Activated T-cell treated with anti-CD3 and anti-CD28 coated beads, Interleukin-2, amount 50 U/mL, for 1 hour (primary cell): ENCODE results near the gene STK39.

Experiments used
- DNase-seq: peaks from one replicate; pipeline ENCODE4 v3.0.0-alpha.2; 2020

STK39 gene

DNA sequence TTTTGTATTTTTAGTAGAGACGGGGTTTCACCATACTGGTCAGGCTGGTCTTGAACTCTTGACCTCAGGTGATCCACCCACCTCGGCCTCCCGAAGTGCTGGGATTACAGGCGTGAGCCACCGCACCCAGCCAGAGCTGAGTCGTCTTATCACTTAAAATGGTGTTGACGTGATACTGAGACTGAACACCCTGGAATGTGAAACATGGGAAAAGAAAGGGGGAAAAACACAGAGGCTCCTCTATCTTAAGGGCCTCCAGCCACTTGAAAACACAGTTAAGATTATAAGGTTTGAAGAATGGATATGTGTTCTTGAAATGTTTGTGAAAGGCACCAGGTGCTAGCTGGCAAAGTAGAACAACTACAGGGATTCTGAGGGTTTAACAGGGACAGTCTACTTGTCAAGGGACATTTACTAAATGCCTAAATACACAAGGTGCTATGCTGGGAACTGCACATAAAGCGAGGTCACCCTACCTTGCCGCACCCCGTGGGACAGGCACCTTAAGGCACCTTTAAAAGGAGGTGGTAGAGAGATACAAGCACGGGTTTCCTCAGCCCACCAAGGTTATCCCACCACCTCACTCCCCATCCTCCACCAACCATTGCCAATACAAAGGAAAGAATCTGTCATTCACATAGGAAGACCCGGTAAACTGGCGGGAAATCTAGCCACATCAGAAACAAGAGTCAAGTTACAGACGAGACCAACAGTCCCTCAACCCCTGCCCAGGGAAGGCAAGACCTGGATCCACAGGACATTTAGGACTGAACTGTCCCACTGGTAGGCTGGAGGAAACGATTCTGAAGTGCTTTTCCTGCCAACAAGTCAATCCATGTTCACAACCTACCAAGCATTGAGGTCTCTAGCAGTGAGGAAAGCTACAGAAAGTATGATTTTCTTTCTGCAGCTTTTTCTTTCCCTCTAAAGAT is 43.4 kb downstream of the STK39 start:
- no peak for DNase-seq

DNA sequence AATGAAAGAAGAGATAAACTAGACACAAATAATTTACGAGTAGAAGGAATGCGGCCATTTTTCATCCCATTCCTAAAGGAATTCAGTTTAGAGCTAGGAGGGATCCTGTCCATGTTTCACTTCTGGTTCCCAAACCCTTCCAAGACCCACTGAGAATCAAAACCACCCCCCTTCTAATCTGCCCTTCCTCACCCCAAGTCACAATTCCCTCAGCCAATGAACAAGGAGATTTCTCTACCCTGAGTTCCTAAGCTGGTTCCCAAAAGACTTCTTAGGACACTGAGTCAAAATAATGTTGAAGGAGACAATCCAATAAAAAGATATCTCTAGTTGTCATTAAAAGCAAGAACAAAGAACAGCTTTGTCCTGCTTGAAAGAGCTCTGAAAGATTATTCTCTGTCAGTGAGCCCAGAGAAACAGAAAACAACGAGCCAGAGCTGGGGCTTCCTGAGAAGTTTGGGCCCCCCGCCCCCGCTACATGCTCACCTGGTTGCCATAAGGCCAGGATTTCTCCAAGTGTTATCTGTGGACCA is 45.7 kb downstream of the STK39 start:
- no peak for DNase-seq

DNA sequence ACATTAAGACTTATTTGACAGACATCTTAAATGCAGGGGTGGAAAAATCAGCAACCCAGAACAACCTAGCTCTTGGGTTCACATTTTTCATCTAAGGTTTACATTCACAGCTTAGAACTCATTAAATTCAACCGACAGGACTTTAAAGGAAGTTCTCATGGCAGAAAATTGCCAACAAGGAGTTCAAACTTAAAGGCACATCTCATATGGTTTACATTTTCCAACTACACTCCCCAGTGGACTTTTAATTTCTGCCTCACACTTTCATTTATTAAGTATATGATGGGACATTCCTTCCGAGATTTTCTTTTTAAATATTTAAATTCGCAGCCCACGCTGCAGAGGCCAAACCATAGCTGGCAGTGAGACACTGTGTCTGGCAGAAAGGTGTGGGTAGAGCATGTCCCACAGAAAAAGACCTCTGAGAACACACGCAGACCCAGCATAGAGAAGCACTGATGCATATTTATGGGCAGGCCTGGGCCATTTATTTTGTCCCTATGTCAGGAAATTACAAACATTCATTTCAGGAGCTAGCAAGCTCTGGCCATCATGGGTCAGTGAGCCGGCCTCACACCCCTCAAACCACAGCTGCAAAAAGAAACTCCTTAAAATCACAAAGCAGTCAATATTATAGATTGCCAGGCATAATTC is 46.3 kb downstream of the STK39 start:
- no peak for DNase-seq

GRCh38 chr2:168198476-168199207 is 48.8 kb downstream of the STK39 start:
- no peak for DNase-seq

- DNase-seq = no peak
These were observed 50.6 kb downstream of the STK39 start for GRCh38 chr2:168196764-168197180.

- no peak for DNase-seq
These were observed 52.4 kb downstream of the STK39 start for GRCh38 chr2:168194784-168195522.

GRCh38 chr2:168192839-168193616 is 54.4 kb downstream of the STK39 start:
- no peak for DNase-seq

- no peak for DNase-seq
These were observed 55.2 kb downstream of the STK39 start for GRCh38 chr2:168191955-168192785.

GRCh38 chr2:168190590-168191336 is 56.6 kb downstream of the STK39 start:
- DNase-seq = no peak

DNA sequence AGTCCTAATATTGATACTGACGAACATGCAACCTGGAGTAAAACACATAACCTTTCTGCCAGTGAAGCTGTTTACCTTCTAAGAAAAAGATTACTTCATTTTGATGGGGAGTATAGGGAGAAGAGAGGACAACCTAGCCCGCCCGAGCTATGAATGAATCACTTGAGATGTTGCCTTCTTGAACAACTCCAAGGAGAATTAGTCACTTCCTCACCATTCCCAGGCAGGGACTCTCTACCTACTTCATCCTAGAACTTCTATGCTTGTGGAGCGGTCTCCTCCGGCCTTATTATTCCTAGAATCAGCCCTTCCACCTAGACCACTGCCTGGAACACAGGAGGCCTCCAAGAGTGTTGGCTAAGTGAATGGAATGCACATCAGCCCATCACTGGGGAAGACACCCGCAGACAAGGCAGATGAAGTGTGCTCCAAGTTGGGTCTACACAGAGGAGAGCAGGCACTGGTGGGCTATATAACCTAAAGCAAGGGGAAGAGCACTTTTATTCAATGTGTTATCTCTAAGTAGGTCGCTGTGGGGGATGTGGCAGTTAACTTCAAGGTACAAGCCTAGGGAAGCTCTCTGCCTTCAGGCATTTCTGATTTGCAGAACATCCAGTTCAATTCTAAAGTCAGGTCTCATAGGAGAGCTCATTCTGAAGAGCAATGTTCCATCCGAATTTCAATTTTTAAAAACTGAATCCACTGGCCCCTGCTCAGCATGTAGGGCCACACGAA is 57.4 kb downstream of the STK39 start:
- no peak for DNase-seq

DNA sequence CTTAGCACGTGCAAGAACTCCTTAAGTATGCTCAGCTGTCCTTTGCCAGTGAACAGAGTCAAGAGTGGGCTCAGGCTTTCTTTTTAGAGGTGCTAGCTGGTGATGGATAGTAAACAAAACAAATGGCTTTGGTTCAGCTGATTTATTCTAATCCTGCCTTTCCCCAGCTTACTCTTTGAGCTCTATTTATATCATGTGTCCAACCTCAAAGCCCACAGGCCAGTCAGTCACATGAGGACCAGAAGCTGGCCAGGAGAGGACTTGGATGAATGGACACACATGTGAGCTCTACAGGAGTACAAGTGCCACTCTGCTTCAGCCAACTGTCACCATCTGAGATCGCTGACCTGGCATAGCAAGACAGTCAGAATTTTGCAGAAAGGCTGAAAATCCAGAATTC is 59.4 kb downstream of the STK39 start:
- DNase-seq = no peak

DNA sequence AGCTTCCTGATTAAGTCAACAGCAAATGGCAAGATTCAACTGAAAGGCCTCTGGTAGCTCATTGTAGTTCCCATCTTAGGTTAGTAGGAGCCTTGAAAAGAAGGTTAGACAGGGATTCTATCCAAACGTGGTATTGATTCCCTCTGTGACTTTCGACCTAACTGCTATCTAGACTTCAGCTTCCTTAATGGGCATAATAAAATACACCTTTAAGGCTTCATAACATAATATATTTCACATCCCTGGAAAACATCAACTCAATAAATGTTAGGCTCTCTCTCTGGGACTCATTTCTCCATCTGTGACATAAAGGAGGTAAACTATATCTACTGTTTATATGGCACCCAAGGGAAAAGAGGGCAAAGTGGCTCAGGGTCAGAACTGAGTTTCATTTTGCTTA is 60.9 kb downstream of the STK39 start:
- no peak for DNase-seq

DNA sequence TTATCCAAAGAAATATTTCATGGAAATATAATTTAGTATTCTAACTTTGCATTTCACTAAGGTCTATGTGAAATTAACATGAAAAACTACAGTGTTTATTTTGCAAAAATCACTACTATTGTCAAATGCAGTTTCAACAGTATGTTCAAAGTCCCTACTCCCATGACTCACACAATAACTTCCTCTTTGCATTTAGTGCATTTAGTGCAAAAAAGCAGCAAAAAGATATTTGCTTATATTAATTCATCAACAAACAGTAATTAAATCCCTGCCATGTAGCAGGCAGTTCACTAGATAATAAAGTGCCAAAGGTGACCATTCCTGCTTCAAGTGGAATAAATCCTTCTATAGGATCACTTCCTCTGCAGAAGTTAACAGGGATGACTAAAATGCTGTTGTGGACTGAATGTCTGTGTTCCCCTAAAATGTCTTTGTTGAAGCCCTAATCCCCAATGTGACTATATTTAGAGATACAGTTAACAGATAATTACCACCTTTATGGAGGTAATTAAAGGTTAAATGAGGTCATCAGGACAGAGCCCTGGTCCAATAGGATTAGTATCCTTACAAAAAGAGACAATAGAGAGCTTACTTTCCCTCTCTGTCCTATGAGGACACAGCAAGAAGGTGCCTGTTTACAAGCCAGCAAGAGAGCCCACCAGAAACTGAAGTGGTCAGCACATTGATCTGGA is 61.7 kb downstream of the STK39 start:
- DNase-seq = no peak

DNA sequence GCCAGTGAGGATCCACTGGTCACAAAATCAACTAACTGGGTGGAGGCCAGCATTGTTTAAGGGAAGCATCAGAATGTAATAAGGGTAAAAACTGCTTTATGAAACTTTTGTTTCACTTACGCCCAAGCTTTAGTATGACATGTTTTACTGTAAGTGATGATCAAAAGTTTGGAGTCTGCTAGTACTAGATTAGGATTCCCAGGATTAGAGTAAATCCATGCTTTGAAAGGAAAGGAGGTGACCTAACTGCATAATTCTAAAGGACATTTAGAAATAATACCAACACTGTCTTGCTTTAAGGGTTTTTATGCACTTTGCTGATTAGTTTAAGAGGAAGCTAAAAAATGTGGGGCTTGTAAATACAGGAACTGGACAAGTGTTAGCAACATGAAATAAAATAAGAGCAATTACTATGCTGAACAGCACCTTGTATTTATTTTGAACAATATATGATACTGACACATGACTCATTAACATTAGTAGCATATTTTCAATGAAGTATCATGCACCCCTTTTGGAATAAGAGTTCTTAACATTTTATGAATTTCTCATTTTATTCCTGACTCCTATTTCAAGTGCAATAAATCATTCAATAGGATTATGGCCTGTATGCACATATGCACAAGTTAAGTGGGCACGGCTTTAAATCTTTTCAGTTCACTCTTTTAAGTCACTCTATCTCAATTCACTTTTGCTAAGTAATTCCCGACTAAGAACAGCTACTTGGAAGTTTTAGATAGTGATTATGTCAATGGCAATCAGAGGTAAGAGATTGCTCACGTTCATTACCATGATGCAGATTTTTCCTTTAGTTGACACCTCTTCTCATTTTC is 62.5 kb downstream of the STK39 start:
- no peak for DNase-seq

DNA sequence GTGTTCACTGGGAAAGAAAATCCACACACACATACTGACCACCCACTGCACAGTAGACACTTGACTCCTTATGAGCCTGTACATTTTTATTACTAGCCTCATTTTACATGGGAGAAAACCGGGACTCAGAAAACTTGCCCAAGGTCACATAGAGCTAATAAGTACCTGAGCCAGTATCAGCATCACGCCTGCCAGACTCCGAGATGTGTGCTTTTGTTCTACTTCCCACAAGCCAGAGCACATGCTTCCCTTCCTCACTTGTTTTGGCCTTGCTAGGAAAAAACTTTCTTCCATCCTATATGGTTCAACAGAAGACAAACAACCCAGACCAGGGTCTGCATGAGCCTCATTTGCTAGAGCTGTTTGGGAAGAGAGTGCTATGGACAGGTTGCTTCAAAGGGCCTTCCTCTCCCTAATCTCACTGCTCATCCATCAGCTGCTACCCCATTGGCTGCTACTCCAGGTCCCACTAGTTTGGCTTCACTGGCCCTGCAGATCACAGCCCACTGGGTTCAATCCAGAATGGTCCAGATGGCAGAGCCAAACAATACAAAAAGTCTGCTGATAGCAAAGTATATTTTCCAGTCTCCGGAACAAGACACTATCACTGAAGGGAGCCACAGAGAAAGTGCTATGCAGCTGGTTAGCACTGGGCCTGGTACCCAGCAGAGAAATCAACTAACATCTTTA is 63.9 kb downstream of the STK39 start:
- DNase-seq = no peak

DNA sequence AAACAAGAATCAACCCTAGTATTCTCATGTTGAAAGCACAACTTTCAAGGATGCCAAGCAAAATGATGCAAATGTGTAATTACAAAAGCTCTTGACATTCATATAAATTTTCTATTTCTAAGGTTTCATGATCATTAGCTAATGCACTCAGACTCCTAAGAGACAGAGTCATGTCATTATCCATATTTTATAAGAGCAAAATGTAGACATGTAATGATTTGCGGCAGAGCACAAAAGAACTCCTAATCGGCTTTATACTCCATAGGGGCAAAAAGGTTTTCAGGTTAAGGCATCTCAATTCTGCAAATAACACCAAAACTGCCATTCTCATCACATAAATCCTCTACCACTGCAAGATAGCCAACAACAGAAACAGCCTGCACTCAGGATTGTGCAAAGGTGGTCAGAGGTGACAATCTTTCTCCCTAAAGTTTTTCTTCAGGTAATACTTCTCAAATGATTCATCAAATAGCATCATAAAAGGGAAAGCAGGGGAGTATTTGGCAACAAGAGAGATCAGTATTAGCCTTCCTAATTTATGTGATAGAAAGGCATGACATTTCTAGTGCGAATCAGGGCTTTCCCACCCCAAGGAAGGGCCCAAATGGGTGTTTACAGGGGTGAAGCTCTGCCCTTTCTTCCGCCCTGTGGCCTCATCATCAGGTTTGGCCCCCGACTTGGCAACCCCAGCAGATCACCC is 64.7 kb downstream of the STK39 start:
- no peak for DNase-seq
